ENCODE results near the gene MRM1.

DNA sequence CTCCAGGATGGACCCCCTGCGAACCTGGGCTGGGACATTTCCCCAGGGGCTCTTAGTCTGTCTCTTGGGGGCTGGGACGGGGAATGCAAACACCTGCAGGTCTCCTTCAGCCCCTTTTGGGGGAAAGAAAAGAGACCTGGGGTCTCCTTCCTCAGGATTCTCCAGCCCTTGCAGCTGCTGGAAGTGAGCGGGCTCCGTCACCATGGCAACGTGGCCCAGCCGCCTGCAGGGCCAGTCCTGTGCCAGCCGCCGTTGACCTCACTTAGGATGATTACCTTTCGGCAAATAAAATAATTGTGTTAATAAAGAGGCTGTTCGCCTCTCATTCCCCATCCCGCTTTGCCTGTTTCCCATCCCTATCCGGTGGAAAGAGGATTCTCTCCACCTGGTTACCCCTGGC is 25.7 kb downstream of the MRM1 start:
- no peak for TF ChIP-seq POLR2AphosphoS5 (IDR thresholded peaks at IDR 0.05; ENCODE audit: insufficient read depth in 1 of 2, low read depth in 1 of 2)
- TF ChIP-seq, protein P1, sequence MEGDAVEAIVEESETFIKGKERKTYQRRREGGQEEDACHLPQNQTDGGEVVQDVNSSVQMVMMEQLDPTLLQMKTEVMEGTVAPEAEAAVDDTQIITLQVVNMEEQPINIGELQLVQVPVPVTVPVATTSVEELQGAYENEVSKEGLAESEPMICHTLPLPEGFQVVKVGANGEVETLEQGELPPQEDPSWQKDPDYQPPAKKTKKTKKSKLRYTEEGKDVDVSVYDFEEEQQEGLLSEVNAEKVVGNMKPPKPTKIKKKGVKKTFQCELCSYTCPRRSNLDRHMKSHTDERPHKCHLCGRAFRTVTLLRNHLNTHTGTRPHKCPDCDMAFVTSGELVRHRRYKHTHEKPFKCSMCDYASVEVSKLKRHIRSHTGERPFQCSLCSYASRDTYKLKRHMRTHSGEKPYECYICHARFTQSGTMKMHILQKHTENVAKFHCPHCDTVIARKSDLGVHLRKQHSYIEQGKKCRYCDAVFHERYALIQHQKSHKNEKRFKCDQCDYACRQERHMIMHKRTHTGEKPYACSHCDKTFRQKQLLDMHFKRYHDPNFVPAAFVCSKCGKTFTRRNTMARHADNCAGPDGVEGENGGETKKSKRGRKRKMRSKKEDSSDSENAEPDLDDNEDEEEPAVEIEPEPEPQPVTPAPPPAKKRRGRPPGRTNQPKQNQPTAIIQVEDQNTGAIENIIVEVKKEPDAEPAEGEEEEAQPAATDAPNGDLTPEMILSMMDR (IDR thresholded peaks at IDR 0.05): no peak

All from vagina (tissue), 2 donors.